Nephron progenitor cell (in vitro differentiated cells): ENCODE results near the gene MRPL41.
"Not testable (repeated sequence)": the region's sequence is repeated elsewhere in the genome, so short reads cannot be mapped to it uniquely, and the experiment has no call there.

Experiments
- DNase-seq: peaks from one replicate; pipeline ENCODE4 v3.0.0; 2021
- H3K27ac Mint-ChIP-seq: 2 replicates; pipeline ENCODE4 v1.8.0; 2021; ENCODE audit warnings: mild to moderate bottlenecking, moderate library complexity, mixed read lengths
- H3K27me3 Mint-ChIP-seq: 2 replicates; pipeline ENCODE4 v1.8.0; 2021; ENCODE audit warnings: mild to moderate bottlenecking, low read depth, mixed read lengths; ENCODE audit not compliant: poor library complexity
- H3K36me3 Mint-ChIP-seq: 2 replicates; pipeline ENCODE4 v1.8.0; 2021; ENCODE audit warnings: low read depth, mixed read lengths
- H3K4me1 Mint-ChIP-seq: 2 replicates; pipeline ENCODE4 v1.8.0; 2021; ENCODE audit warnings: mixed read lengths
- H3K4me3 Mint-ChIP-seq: 2 replicates; pipeline ENCODE4 v1.8.0; 2021; ENCODE audit warnings: mild to moderate bottlenecking, moderate library complexity, mixed read lengths
- H3K9me3 Mint-ChIP-seq: 2 replicates; pipeline ENCODE4 v1.8.0; 2021; ENCODE audit warnings: mild to moderate bottlenecking, moderate library complexity, mixed read lengths
- CTCF ChIP-seq: fragments of 200-600 bp; sonication (generic); IDR thresholded peaks from 2 replicates; pipeline ENCODE4 v1.5.0; 2021; ENCODE audit warnings: antibody characterized with exemption

Gene MRPL41

DNA sequence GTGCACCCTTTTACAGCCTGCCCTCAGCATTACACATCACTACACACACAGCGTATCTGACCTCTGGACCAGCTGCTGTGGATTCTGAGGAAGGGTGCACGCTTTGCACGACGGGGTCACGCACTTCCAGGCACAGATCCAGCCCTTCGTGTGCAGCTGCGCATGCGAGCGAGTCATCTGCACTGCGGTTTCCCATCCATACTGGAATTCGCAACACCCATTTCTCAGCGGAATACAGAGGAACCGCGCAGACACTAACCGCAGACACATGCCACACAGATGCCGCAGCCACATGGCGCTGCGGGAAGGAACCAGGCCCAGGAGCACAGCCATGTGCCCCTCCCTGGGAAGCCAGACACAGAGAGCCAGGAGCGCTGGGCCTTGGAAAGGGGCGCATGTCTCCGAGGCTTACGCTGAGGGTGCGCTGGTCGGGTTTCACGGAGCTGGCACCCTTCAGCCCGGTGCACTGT, 44.9 kb upstream of the MRPL41 start:
- Mint-ChIP-seq H3K4me3 (no peak overlapping the region), H3K4me1 (no peaks in the 10 kb centered on the region), H3K27me3 (peaks cover 32% of the 10 kb centered on the region), H3K27ac (no peak overlapping the region), H3K36me3 (peaks cover 22% of the 10 kb centered on the region), H3K9me3 (peaks cover 51% of the 10 kb centered on the region)
- no peak for TF ChIP-seq CTCF
- no peak for DNase-seq

GRCh38 chr9:137509198-137509597, 42.5 kb upstream of the MRPL41 start:
- Mint-ChIP-seq H3K4me1 (no peaks in the 10 kb centered on the region), H3K27me3 (peaks cover 13% of the 10 kb centered on the region), H3K36me3 (peaks cover 10% of the 10 kb centered on the region), H3K9me3 (peaks cover 34% of the 10 kb centered on the region), H3K27ac (no peak overlapping the region), H3K4me3 (no peak overlapping the region)
- DNase-seq = no peak
- TF ChIP-seq CTCF = no peak

DNA sequence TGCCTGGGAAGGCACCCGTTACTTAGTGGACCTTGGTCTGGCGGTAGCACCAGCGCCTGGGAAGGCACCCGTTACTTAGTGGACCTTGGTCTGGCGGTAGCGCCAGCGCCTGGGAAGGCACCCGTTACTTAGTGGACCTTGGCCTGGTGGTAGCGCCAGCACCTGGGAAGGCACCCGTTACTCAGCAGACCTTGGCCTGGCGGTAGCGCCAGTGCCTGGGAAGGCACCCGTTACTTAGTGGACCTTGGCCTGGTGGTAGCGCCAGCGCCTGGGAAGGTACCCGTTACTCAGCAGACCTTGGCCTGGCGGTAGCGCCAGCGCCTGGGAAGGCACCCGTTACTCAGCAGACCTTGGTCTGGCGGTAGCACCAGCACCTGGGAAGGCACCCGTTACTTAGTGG, 40.6 kb upstream of the MRPL41 start:
- H3K36me3 Mint-ChIP-seq, DNase-seq, H3K4me3 Mint-ChIP-seq, H3K4me1 Mint-ChIP-seq, H3K27ac Mint-ChIP-seq: not testable (repeated sequence)
- H3K27me3 Mint-ChIP-seq = peaks cover 10% of the 10 kb centered on the region
- H3K9me3 Mint-ChIP-seq = peaks cover 29% of the 10 kb centered on the region

- H3K9me3 Mint-ChIP-seq = peaks cover 23% of the 10 kb centered on the region
- peaks cover 10% of the 10 kb centered on the region for H3K36me3 Mint-ChIP-seq
- H3K4me3 Mint-ChIP-seq = no peak overlapping the region
- no peak for DNase-seq
- peaks cover 8% of the 10 kb centered on the region for H3K27me3 Mint-ChIP-seq
- no peaks in the 10 kb centered on the region for H3K4me1 Mint-ChIP-seq
- H3K27ac Mint-ChIP-seq = no peak overlapping the region
- TF ChIP-seq CTCF = no peak
Measured at GRCh38 chr9:137511758-137512463, 39.8 kb upstream of the MRPL41 start.

DNA sequence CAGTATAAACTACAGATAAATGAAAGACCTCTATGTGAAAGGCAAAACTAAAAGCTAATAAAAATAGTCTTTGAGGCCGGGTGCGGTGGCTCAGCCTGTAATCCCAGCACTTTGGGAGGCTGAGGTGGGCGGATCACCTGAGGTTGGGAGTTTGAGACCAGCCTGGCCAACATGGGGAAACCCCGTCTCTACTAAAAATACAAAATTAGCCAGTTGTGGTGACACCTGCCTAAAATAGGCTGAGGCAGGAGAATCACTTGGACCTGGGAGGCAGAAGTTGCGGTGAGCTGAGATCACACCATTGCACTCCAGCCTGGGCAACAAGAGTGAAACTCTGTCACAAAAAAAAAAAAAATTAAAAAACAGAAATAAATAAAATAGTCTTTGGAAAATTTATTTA, 38.5 kb upstream of the MRPL41 start:
- H3K9me3 Mint-ChIP-seq = peaks cover 23% of the 10 kb centered on the region
- not testable (repeated sequence) for H3K4me1 Mint-ChIP-seq, DNase-seq, H3K4me3 Mint-ChIP-seq, H3K27me3 Mint-ChIP-seq, H3K36me3 Mint-ChIP-seq, H3K27ac Mint-ChIP-seq

DNA sequence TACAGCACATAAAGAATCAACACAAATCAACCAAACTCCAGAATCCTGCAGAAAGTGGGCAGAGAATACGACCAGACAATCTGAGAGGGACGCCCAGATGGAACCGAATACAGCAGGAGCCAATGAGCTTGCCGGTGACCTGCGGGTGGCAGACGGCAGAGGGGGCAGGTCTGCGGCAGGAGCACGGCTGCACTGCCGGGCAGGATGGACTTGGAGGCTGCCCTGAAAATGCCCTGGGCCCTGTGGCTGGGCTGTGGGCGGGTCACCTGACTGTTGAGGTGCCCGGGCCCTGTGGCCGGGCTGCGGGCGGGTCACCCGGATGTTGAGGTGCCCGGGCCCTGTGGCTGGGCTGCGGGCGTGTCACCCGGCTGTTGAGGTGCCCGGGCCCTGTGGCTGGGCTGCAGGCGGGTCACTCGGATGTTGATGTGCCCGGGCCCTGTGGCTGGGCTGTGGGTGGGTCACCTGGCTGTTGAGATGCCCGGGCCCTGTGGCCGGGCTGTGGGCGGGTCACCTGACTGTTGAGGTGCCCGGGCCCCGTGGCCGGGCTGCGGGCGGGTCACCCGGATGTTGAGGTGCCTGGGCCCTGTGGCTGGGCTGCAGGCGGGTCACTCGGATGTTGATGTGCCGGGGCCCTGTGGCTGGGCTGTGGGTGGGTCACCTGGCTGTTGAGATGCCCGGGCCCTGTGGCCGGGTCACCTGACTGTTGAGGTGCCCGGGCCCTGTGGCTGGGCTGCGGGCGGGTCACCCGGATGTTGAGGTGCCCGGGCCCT, 37.7 kb upstream of the MRPL41 start:
- H3K36me3 Mint-ChIP-seq, H3K27me3 Mint-ChIP-seq, H3K4me3 Mint-ChIP-seq, DNase-seq, H3K4me1 Mint-ChIP-seq: not testable (repeated sequence)
- Mint-ChIP-seq H3K9me3 (peaks cover 20% of the 10 kb centered on the region), H3K27ac (peak overlapping the region; percentile 42)

- DNase-seq = no peak
- Mint-ChIP-seq H3K36me3 (no peaks in the 10 kb centered on the region), H3K4me3 (no peak overlapping the region), H3K27ac (no peak overlapping the region), H3K4me1 (no peaks in the 10 kb centered on the region), H3K27me3 (peaks cover 4% of the 10 kb centered on the region), H3K9me3 (peaks cover 18% of the 10 kb centered on the region)
- no peak for TF ChIP-seq CTCF
Measured at GRCh38 chr9:137514691-137515337, 36.9 kb upstream of the MRPL41 start.
